ENCODE results near the gene FRAT2.
"Not testable (repeated sequence)": the region's sequence is repeated elsewhere in the genome, so short reads cannot be mapped to it uniquely, and the experiment has no call there.

Gene FRAT2

GRCh38 chr10:97356318-97356914 lies 21.9 kb upstream of the FRAT2 start:
- DNase-seq (ENCODE audit: low read depth, low spot score) = no peak

- no peak for DNase-seq (ENCODE audit: low read depth, low spot score)
These were observed 21.0 kb upstream of the FRAT2 start for GRCh38 chr10:97355571-97355975.

GRCh38 chr10:97353945-97354344 lies 19.4 kb upstream of the FRAT2 start:
- DNase-seq (ENCODE audit: low read depth, low spot score) = no peak

GRCh38 chr10:97349752-97350513 lies 15.4 kb upstream of the FRAT2 start:
- DNase-seq (ENCODE audit: low read depth, low spot score) = no peak

GRCh38 chr10:97347317-97347716 lies 12.8 kb upstream of the FRAT2 start:
- DNase-seq (ENCODE audit: low read depth, low spot score) = no peak

GRCh38 chr10:97343664-97344063 lies 9.1 kb upstream of the FRAT2 start:
- not testable (repeated sequence) for DNase-seq (ENCODE audit: low read depth, low spot score)

GRCh38 chr10:97341416-97341815 lies 6.9 kb upstream of the FRAT2 start:
- DNase-seq (ENCODE audit: low read depth, low spot score) = no peak

- DNase-seq (ENCODE audit: low read depth, low spot score) = no peak
These were observed 3.5 kb upstream of the FRAT2 start for GRCh38 chr10:97338041-97338440.

GRCh38 chr10:97336942-97337831 lies 2.7 kb upstream of the FRAT2 start:
- DNase-seq (ENCODE audit: low read depth, low spot score) = no peak

GRCh38 chr10:97336446-97336845 lies 1.9 kb upstream of the FRAT2 start:
- no peak for DNase-seq (ENCODE audit: low read depth, low spot score)

GRCh38 chr10:97336006-97336405 lies 1.5 kb upstream of the FRAT2 start:
- DNase-seq (ENCODE audit: low read depth, low spot score) = no peak

GRCh38 chr10:97335188-97335619 lies 675 bp upstream of the FRAT2 start:
- no peak for DNase-seq (ENCODE audit: low read depth, low spot score)

- DNase-seq (ENCODE audit: low read depth, low spot score) = no peak
These were observed 744 bp downstream of the FRAT2 start for GRCh38 chr10:97333601-97334369.

- no peak for DNase-seq (ENCODE audit: low read depth, low spot score)
These were observed 1.3 kb downstream of the FRAT2 start for GRCh38 chr10:97333351-97333600.

GRCh38 chr10:97332591-97333350 lies 1.8 kb downstream of the FRAT2 start:
- DNase-seq (ENCODE audit: low read depth, low spot score) = peak; percentile 47

GRCh38 chr10:97331153-97331703 lies 3.3 kb downstream of the FRAT2 start:
- DNase-seq (ENCODE audit: low read depth, low spot score) = no peak

GRCh38 chr10:97329766-97330165 lies 4.8 kb downstream of the FRAT2 start:
- DNase-seq (ENCODE audit: low read depth, low spot score) = no peak

- no peak for DNase-seq (ENCODE audit: low read depth, low spot score)
These were observed 5.7 kb downstream of the FRAT2 start for GRCh38 chr10:97328646-97329453.

- DNase-seq (ENCODE audit: low read depth, low spot score) = no peak
These were observed 6.9 kb downstream of the FRAT2 start for GRCh38 chr10:97327348-97328294.
